Measurements from ENCODE around the gene LYPLAL1.
A peak's percentile ranks its signal among the peaks of the same experiment; 100 is the strongest.
"Not testable (repeated sequence)": the region's sequence is repeated elsewhere in the genome, so short reads cannot be mapped to it uniquely, and the experiment has no call there.

Gene LYPLAL1

GRCh38 chr1:219163401-219163954 is 10.2 kb upstream of the LYPLAL1 start:
- no peak for DNase-seq

GRCh38 chr1:219171192-219171935 is 2.3 kb upstream of the LYPLAL1 start:
- no peak for DNase-seq

GRCh38 chr1:219172821-219173220 is 857 bp upstream of the LYPLAL1 start:
- no peak for DNase-seq

GRCh38 chr1:219173434-219173757 is 282 bp upstream of the LYPLAL1 start:
- DNase-seq = no peak

GRCh38 chr1:219174460-219175211 is 958 bp downstream of the LYPLAL1 start:
- peak; percentile 78 for DNase-seq

- DNase-seq = no peak
Measured at GRCh38 chr1:219175212-219175564, 1.5 kb downstream of the LYPLAL1 start.

GRCh38 chr1:219176168-219176567 is 2.5 kb downstream of the LYPLAL1 start:
- no peak for DNase-seq

GRCh38 chr1:219177363-219177762 is 3.7 kb downstream of the LYPLAL1 start:
- DNase-seq = no peak

GRCh38 chr1:219177940-219178339 is 4.3 kb downstream of the LYPLAL1 start:
- DNase-seq = no peak

GRCh38 chr1:219179293-219179692 is 5.6 kb downstream of the LYPLAL1 start:
- DNase-seq = no peak

GRCh38 chr1:219184337-219184736 is 10.7 kb downstream of the LYPLAL1 start:
- DNase-seq = no peak

GRCh38 chr1:219185486-219186117 is 11.9 kb downstream of the LYPLAL1 start:
- no peak for DNase-seq

- DNase-seq = peak; percentile 31
Measured at GRCh38 chr1:219188331-219188803, 14.7 kb downstream of the LYPLAL1 start.

GRCh38 chr1:219189021-219189824 is 15.5 kb downstream of the LYPLAL1 start:
- peak; percentile 38 for DNase-seq

- DNase-seq = no peak
Measured at GRCh38 chr1:219189952-219190351, 16.3 kb downstream of the LYPLAL1 start.

- DNase-seq = no peak
Measured at GRCh38 chr1:219190605-219191004, 16.9 kb downstream of the LYPLAL1 start.

GRCh38 chr1:219195833-219196232 is 22.2 kb downstream of the LYPLAL1 start:
- not testable (repeated sequence) for DNase-seq

GRCh38 chr1:219201656-219202055 is 28.0 kb downstream of the LYPLAL1 start:
- DNase-seq = no peak

GRCh38 chr1:219202567-219202966 is 28.9 kb downstream of the LYPLAL1 start:
- no peak for DNase-seq

- no peak for DNase-seq
Measured at GRCh38 chr1:219206350-219206749, 32.7 kb downstream of the LYPLAL1 start.

- no peak for DNase-seq
Measured at GRCh38 chr1:219209578-219209977, 35.9 kb downstream of the LYPLAL1 start.

GRCh38 chr1:219210067-219210466 is 36.4 kb downstream of the LYPLAL1 start:
- DNase-seq = no peak

GRCh38 chr1:219215477-219215876 is 41.8 kb downstream of the LYPLAL1 start:
- DNase-seq = no peak

Data from eye (tissue), 1 donor.